Spinal cord (tissue), 10 donors: ENCODE results near the gene PLPPR5. TPM values are rescaled to one million over a fixed set of nuclear protein-coding genes. Genes with fewer than 3 reads are reported as not detected.

Experiments used
- DNase-seq, 6 donors: peaks; one replicate each; pipeline versions ENCODE4 v3.0.0 to v3.0.0-alpha.2; 2013 to 2015; ENCODE audit warnings: low spot score in 6 of 6, low read depth in 4 of 6
- H3K27ac ChIP-seq: one replicate; pipeline ENCODE4 v1.5.1; 2013; ENCODE audit warnings: low read depth, low read length, control low read depth
- H3K27me3 ChIP-seq: one replicate; pipeline ENCODE4 v1.6.1; 2013; ENCODE audit warnings: low read length; ENCODE audit not compliant: control insufficient read depth, insufficient read depth
- H3K36me3 ChIP-seq: one replicate; pipeline ENCODE4 v1.6.1; 2013; ENCODE audit warnings: low read length; ENCODE audit not compliant: control insufficient read depth, insufficient read depth
- H3K4me1 ChIP-seq: one replicate; pipeline ENCODE4 v1.6.1; 2013; ENCODE audit warnings: low read length; ENCODE audit not compliant: control insufficient read depth, insufficient read depth
- H3K4me3 ChIP-seq: one replicate; pipeline ENCODE4 v1.5.1; 2013; ENCODE audit warnings: low read depth, low read length, control low read depth
- H3K9me3 ChIP-seq: one replicate; pipeline ENCODE4 v1.6.1; 2013; ENCODE audit warnings: low read length; ENCODE audit not compliant: control insufficient read depth, insufficient read depth
- WGBS: methylation state at CpG from one replicate; pipeline ENCODE4 v1.1.5; 2013; ENCODE audit warnings: missing lambda C conversion rate; ENCODE audit not compliant: insufficient coverage; 5-methylcytosine and 5-hydroxymethylcytosine counted together
- polyA plus RNA-seq, 2 donors: library from polyadenylated mRNA; unstranded; fragments of 120-200 nt; gene quantifications; one replicate each; pipeline ENCODE4 v1.2.1, GENCODE V29; 2013; ENCODE audit not compliant: insufficient read length in 2 of 2
- total RNA-seq, 2 donors: library from RNA; depleted of rRNA in 1 of 2; stranded (reverse); fragments of 120-200 nt in 1 of 2; fragments of >200 nt in 1 of 2; gene quantifications; one replicate each; pipeline versions ENCODE4 v1.2.3 to v1.2.4, GENCODE V29; 2013 to 2014
- donor health status: healthy.

The PLPPR5 gene
- total and polyA plus RNA-seq, 4 donors, result 4.5 to 19.2 (median 16.0) TPM

GRCh38 chr1:99004254-99004860 lies 304 bp downstream of the PLPPR5 start:
- Histone ChIP-seq H3K27ac (no peak overlapping the region), H3K27me3 (peaks cover 11% of the 10 kb centered on the region), H3K4me3 (peak overlapping the region; percentile 56), H3K9me3 (no peaks in the 10 kb centered on the region), H3K4me1 (peaks cover 9% of the 10 kb centered on the region), H3K36me3 (no peaks in the 10 kb centered on the region)
- WGBS, result under 1% methylated on average over 63 of the region's 66 CpGs
- peak in 4 of 6 donors; percentile 19 to 78 (median 48) for DNase-seq

GRCh38 chr1:99003581-99004253 lies 944 bp downstream of the PLPPR5 start:
- Histone ChIP-seq H3K36me3 (no peaks in the 10 kb centered on the region), H3K9me3 (no peaks in the 10 kb centered on the region), H3K4me3 (peak overlapping the region; percentile 56), H3K4me1 (peaks cover 9% of the 10 kb centered on the region), H3K27me3 (peaks cover 11% of the 10 kb centered on the region), H3K27ac (no peak overlapping the region)
- WGBS, result 2% methylated on average over 7 of the region's 20 CpGs
- peak in 4 of 6 donors; percentile 4 to 68 (median 44) for DNase-seq

GRCh38 chr1:98992844-98993243 lies 11.8 kb downstream of the PLPPR5 start:
- H3K36me3 ChIP-seq, result no peaks in the 10 kb centered on the region
- no peak for DNase-seq
- H3K27me3 ChIP-seq, result no peaks in the 10 kb centered on the region
- H3K27ac ChIP-seq, result no peak overlapping the region
- no peaks in the 10 kb centered on the region for H3K9me3 ChIP-seq
- WGBS, result no CpG with 5 or more reads among the region's 3 CpGs
- no peak overlapping the region for H3K4me3 ChIP-seq
- H3K4me1 ChIP-seq, result no peaks in the 10 kb centered on the region

GRCh38 chr1:98991127-98992012 lies 13.3 kb downstream of the PLPPR5 start:
- Histone ChIP-seq H3K27me3 (no peaks in the 10 kb centered on the region), H3K4me3 (no peak overlapping the region), H3K4me1 (no peaks in the 10 kb centered on the region), H3K9me3 (no peaks in the 10 kb centered on the region), H3K27ac (no peak overlapping the region), H3K36me3 (no peaks in the 10 kb centered on the region)
- 80% methylated on average over 1 of the region's 4 CpGs for WGBS
- DNase-seq, result no peak

GRCh38 chr1:98989556-98989907 lies 15.1 kb downstream of the PLPPR5 start:
- no CpG with 5 or more reads among the region's 1 CpG for WGBS
- no peak overlapping the region for H3K27ac ChIP-seq
- no peaks in the 10 kb centered on the region for H3K9me3 ChIP-seq
- no peaks in the 10 kb centered on the region for H3K27me3 ChIP-seq
- DNase-seq, result no peak
- no peak overlapping the region for H3K4me3 ChIP-seq
- no peaks in the 10 kb centered on the region for H3K36me3 ChIP-seq
- no peaks in the 10 kb centered on the region for H3K4me1 ChIP-seq

GRCh38 chr1:98988904-98989555 lies 15.6 kb downstream of the PLPPR5 start:
- Histone ChIP-seq H3K36me3 (no peaks in the 10 kb centered on the region), H3K27ac (no peak overlapping the region), H3K27me3 (no peaks in the 10 kb centered on the region), H3K4me1 (no peaks in the 10 kb centered on the region), H3K4me3 (no peak overlapping the region), H3K9me3 (no peaks in the 10 kb centered on the region)
- no peak for DNase-seq
- no CpG with 5 or more reads among the region's 2 CpGs for WGBS

- DNase-seq, result no peak
- Histone ChIP-seq H3K4me1 (no peaks in the 10 kb centered on the region), H3K36me3 (no peaks in the 10 kb centered on the region), H3K27me3 (no peaks in the 10 kb centered on the region), H3K9me3 (no peaks in the 10 kb centered on the region), H3K4me3 (no peak overlapping the region), H3K27ac (no peak overlapping the region)
- no CpG with 5 or more reads among the region's 2 CpGs for WGBS
Measured at GRCh38 chr1:98985687-98986086, 19.0 kb downstream of the PLPPR5 start.

GRCh38 chr1:98981917-98982513 lies 22.6 kb downstream of the PLPPR5 start:
- Histone ChIP-seq H3K4me1 (no peaks in the 10 kb centered on the region), H3K9me3 (no peaks in the 10 kb centered on the region), H3K27me3 (no peaks in the 10 kb centered on the region), H3K36me3 (no peaks in the 10 kb centered on the region), H3K4me3 (no peak overlapping the region), H3K27ac (no peak overlapping the region)
- no CpG with 5 or more reads among the region's 3 CpGs for WGBS
- DNase-seq, result no peak

GRCh38 chr1:98979463-98979862 lies 25.2 kb downstream of the PLPPR5 start:
- H3K27ac ChIP-seq, result no peak overlapping the region
- no peak overlapping the region for H3K4me3 ChIP-seq
- no peak for DNase-seq
- 85% methylated on average over 2 of the region's 2 CpGs for WGBS
- H3K4me1 ChIP-seq, result no peaks in the 10 kb centered on the region
- no peaks in the 10 kb centered on the region for H3K9me3 ChIP-seq
- H3K36me3 ChIP-seq, result no peaks in the 10 kb centered on the region
- H3K27me3 ChIP-seq, result no peaks in the 10 kb centered on the region
